ENCODE measurements around the gene DKK3. TPM values are rescaled to one million over a fixed set of nuclear protein-coding genes. Genes with fewer than 3 reads are reported as not detected.
A peak's percentile ranks its signal among the peaks of the same experiment; 100 is the strongest.

The DKK3 gene
- total RNA-seq, 1 experiment from 2014 or later = 3.1 TPM

DNA sequence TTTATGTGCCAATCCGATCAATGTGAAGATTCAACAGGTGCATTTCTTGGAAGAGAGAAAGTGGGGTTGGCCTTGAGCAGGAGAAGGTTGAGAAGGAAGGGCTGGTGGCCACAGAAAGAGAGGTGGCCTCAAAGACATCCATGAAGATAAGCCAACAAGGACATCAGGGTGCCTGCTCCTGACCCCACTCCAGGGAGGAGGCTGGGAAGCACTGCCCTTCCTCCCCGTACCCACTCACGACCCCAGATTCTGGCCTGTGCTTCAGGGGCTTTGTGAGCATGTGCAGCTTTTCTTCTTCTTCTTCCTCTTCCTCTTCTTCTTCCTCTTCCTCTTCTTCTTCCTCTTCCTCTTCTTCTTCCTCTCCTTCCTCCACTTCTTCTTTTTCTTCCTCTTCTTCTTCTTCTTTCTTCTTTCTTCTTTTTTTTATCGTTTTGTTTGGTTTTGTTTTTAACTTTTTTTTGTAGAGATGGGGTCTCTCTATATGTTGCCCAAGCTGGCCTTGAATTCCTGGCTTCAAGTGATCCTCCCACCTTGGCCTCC lies 30.3 kb downstream of the DKK3 start:
- no peak for DNase-seq (ENCODE audit: low read depth, low spot score)
- in situ Hi-C loops (cut with HindIII; ENCODE audit: low pct_unique_long_range_greater_than_20kb, low sequenced_read_pairs) = no loop called here

DNA sequence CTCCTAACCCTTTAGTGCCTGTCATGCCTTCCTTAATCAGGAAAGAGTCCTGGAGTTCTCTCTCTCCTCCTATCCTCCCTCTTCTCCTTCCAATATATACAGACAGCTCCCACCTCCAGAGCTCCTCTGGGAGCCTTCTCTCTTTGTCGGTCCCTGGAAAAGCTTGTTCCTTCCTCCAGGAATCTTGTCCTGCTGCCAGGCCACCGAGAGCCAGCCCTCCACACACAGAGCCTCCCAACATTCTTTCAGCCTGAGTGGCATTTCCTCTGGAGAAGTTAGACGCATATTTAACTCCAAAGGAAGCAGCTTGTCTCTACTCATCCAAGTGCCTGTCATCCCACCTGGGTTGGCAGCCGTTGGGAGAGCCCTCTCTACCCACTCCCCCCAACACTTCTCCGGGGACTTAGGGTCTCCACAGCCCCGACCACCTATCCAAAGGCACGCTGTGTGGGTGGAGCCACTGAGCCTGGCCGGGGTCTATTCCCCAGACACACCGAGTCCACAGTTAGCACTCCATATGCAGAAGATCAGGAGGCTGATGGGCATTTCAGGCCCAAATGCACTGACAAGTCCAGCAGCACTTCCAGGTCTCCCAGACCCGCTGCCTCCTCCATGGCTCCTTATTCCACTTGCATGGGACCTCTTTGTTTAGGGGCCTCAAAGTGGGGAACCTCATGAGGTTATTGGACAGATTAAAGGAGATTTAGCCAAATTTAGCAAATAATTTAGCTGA lies 31.1 kb downstream of the DKK3 start:
- in situ Hi-C loops (cut with HindIII; ENCODE audit: low pct_unique_long_range_greater_than_20kb, low sequenced_read_pairs) = no loop called here

DNA sequence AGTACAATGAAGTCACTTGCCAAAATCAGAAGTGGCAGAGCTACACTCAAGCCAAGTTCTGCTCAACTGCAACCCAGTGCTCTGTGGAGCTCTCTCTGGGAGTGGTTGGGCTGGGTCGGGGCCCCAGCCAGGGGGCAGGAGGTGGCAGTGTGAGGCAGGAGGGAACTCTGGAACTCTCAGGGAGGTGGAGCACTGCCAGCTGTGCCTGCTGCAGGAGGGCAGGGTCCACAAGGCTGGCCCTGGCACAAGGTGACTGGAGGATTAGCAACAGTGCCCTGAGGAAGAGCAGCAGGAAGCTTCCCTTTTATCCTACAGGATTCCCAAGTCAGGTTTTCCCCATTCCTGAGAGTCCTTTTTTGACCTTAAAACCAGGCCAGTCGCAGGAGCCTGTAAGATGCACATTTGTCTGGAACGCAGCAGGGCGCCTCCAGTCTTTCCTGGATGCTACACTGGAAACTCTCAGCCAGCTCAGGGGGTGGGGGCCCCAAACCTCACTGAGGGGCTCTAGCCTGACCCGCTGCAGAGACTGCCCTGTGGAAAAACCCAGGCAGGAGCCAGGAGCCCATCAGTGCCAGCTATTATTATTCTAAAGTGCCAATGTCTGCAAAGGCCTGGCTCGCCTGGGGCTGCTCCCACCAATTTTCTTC lies 31.8 kb downstream of the DKK3 start:
- in situ Hi-C loops (cut with HindIII; ENCODE audit: low pct_unique_long_range_greater_than_20kb, low sequenced_read_pairs) = no loop called here

More for the DNA sequence above, 31.1 kb downstream of the DKK3 start:
- peak; percentile 7 for DNase-seq (ENCODE audit: low read depth, low spot score)

DNA sequence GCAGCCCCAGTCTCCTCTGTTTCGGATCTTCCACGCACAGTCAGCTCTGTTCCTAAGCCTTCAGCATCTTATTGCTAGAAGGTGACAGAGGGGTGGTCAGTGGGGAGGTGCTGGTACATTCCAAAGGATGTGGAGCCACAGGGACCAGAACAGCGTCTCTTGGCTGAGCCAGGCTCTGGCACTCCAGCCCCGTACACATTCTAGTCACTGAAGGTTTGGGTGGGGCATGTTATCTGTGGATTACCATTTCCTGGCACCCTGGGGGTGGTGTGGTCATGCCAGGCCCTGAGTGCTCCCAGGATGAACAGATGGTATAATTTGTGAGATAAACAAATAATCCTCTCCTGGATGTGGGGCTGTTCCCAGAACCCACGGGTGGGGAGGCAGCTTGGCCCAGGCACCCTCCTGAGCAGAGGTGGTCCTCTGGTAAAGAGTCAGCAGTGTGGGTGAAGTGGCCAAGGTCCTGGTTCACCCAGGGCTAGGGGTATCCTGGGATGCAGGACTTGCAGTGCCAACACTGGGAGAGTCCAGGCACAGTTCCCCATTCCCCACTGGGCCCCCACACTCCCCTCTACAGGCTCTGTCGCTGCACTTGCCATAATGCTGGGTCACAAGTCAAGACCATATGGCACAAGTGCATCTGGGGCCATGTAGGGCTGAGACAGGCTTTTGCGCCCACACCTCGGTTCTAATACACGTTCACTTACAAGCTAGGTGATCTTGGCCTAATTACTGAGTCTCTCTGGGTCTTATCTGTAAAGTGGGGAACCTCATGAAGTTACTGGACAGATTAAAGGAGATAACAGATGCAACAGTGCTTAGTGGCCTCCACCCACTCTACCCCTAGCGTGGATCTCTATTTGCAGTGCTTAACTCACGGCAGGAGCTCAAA lies 33.0 kb downstream of the DKK3 start:
- in situ Hi-C loops (cut with HindIII; ENCODE audit: low pct_unique_long_range_greater_than_20kb, low sequenced_read_pairs) = no loop called here
- no peak for DNase-seq (ENCODE audit: low read depth, low spot score)

More for the DNA sequence above, 31.8 kb downstream of the DKK3 start:
- no peak for DNase-seq (ENCODE audit: low read depth, low spot score)

DNA sequence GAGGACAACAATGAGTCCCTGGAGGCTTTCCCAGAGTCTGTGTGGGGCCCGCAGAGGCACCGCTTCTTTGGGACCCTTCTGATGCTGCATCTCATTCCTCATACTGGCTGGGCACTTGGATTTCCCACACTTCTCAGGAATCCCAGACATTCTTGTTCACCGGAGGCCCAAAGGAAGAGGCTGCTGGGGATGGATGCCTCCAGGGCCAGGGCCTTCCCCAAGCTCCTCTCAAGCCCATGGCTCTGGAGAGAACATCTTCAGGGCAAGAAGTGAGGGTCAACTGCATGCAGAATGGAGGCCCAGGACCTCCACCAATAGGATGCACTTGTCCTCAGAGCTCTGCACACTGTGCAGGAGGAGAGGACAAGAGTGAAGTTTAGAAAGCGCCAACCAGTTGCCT lies 34.6 kb downstream of the DKK3 start:
- in situ Hi-C loops (cut with HindIII; ENCODE audit: low pct_unique_long_range_greater_than_20kb, low sequenced_read_pairs) = no loop called here
- no peak for DNase-seq (ENCODE audit: low read depth, low spot score)

DNA sequence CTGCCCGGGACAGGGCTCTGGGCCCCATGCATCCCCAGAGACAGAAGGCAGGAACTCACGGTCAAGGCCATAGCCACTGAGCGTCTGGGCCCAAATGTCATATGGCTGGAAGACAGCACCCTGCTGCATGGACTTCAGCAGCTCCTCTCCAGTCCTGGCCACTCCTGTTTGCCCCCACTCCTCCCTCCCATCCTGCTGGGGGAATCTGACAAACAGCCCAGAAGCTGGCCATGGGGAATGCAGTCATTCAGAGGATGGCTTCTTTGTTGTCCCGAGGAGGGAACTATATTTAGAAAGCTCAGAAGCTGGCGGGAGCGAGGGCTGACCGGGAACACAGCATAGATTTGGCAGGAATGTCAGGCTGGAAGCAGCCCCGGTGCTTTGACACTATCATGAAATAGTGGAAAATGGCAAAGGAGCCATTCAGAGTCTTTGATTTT lies 35.0 kb downstream of the DKK3 start:
- DNase-seq (ENCODE audit: low read depth, low spot score) = no peak
- in situ Hi-C loops (cut with HindIII; ENCODE audit: low pct_unique_long_range_greater_than_20kb, low sequenced_read_pairs) = no loop called here

DNA sequence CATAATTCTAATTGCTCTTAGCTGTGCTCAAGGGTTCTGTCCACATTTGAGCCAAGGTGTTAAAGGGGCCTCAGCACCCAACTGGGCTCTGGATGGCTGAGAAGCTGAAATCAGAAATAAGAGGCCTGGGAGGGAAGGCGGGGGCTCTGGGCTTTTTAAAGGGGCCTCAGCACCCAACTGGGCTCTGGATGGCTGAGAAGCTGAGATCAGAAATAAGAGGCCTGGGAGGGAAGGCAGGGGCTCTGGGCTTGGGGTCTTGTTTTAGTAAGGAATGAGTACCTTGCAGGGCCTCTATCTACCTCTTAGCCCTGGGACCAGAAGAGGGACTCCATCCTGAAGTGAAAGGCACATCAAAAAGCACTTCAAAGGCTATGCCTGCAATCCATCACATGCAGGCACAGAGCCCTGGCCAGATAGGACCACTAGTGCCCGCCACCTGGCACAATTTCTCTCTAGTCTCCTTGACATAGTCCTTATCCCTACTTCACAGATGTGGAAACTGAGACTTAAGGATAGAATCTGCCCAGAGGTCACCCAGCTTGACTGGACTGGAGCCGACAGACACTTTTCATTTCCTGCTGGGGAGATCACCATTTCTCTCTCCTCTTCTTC lies 35.6 kb downstream of the DKK3 start:
- no peak for DNase-seq (ENCODE audit: low read depth, low spot score)
- in situ Hi-C loops (cut with HindIII; ENCODE audit: low pct_unique_long_range_greater_than_20kb, low sequenced_read_pairs) = no loop called here

DNA sequence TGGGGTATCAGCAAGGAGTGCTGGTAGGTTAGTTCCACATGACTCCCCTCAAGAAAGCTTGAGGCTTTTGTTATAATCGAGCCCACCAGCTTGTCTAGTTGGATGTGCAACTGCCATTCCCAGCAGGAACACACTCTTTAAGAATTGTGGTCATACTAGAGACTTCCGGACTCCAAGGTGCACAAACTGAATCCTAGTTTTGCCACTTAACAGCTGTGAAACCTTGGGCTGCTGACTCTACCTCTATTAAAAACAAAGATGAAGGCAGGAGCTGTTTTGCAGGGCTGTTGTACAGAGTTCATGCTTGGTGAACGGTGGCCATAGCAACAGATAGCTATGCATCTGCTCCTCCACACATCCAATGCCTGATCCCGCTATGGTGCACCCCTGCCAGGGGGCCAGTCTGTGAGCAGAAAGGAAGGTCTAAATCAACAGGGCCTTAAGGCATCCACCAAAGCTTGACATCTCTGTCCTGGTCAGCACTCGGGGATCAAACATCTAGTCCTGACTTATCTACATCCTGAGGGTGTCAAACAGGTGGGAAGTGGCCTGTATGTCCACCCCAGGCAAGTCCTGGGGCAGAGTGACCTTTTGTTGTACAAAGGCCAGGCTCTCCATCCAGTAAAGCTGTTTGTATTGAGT lies 36.4 kb downstream of the DKK3 start:
- no peak for DNase-seq (ENCODE audit: low read depth, low spot score)
- in situ Hi-C loops (cut with HindIII; ENCODE audit: low pct_unique_long_range_greater_than_20kb, low sequenced_read_pairs) = no loop called here

DNA sequence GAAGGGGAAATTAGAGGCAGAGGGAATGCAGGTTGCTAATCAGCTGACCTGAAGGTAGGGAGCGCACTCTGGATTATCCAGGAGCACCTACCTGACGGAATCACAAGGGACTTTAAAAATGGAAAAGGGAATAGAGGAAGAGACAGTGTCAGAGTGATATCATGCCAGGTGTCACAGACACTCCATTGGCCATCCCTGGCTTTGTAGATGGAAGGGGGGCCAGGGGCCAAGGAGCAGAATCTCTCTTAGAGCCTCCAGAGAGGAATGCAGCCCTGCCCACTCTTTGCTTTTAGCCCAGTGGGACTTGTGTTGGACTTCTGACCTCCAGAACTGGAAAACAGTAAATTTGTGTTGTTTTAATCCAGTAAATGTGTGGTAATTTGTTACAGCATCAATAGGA lies 37.9 kb downstream of the DKK3 start:
- in situ Hi-C loops (cut with HindIII; ENCODE audit: low pct_unique_long_range_greater_than_20kb, low sequenced_read_pairs) = no loop called here
- no peak for DNase-seq (ENCODE audit: low read depth, low spot score)

DNA sequence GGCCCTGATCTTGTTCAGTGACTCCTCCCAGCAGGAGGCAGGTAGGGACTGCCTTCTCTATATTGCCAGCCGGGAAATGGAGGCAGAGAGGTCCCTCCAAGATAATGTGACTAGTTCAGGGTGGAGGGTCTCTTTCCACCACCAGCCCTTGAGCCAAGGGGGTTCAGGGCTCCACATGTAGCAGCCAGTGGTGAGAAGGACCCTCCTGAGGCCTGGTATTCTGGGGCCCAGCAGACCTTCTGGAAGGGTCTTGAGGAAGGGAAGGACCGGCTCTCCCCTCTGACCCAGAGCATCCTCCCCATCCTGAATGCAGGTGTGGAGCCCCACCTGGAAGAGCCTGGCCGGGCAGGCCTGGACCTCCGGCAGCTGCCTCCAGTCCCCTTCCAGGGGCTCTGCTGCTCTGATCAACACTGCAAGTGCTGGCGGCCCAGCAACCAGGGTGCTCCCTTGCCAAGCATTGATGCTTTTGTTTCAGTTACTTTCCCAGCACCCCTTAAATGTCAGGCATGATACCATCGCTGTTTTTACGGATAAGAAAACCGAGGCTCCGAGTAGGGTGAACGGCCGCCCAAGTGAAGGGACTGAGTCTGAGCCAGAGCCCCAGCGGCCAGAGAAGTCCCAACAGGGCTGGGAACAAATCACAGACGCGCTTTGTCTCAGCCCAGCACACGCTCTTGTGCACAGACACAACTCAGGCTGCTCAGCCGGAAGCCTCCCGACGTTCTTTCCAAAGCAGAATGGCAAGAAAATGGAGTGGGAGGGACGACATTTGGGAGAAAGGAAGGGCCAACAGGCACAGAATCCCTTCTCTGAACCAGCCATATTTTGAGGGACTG lies 38.8 kb downstream of the DKK3 start:
- no peak for DNase-seq (ENCODE audit: low read depth, low spot score)
- in situ Hi-C loops (cut with HindIII; ENCODE audit: low pct_unique_long_range_greater_than_20kb, low sequenced_read_pairs) = no loop called here

DNA sequence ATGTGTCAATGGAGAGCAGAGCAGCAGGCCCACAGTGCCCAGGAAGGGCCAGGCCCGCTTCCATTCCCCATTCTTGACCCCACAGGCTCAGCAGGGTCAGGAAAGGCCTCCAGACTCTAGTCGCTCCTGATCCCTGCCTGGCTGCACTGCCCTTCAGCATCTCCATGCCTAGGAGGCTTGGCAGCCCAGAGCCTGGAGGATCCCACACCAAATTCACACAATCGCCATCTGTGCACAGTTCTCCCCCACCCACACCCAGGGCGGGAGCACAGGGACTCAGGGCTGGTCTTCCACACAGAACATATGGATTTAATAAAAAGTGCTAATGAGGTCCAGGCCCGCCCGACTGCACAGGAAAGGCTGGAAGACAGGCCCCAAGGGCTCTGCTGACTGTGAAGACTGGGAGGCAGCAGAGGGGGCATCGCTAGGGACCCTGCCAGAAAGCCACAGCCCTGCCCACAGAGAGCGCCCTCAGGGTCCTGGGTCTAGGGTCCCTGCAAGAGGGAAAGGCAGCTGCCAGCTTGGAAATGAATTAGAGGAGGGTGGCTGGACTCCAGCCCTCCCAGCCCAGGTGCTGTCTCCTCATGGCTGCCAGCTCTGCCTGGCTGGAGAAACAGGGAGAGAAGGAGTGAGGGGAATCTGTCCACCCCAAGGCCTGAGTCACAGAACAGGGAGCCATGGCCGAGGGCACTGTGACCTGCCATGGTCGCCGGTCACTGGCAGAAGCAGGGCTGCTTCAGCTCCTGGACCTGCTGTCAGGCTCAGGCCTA lies 39.7 kb downstream of the DKK3 start:
- in situ Hi-C loops (cut with HindIII; ENCODE audit: low pct_unique_long_range_greater_than_20kb, low sequenced_read_pairs) = no loop called here
- DNase-seq (ENCODE audit: low read depth, low spot score) = no peak

DNA sequence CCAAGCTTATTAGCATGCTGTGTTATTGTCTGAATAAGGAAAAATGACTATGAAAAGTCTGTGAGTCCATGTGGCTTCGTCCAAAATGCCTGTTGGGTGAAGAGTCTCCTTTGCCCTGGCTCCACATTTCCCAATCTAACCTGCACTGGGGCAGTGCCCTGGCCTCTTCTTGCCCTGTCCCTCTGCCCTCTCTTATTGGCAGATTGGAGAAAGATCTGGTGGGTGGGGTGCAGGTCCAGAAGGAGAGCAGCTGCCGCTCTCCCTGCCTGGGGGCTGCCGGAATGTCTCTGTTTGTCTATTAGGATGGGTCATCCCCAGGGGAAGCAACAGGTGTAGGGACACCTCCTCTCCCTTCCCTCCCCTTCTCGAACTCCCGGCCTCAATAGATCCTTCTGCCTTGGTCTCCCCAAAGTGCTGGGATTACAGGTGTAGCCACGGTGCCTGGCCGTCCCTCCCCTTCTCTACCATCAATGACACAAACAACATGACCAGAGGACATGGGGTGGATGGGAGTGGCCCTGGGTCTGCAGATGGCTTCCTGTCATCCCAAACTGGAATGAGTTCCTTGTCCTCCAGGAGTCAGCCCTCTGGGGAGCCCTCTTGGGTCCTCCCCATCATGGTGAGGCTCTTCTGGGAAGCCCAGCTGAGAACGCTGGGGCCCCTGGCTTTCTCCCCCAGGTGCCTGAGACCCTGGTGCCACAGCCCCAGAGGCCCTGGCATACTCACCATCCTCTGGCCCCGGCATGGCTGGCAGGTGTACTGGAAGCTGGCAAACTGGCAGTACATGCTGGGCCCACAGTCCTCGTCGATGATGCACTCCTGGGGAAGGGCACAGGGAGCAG lies 40.5 kb downstream of the DKK3 start:
- in situ Hi-C loops (cut with HindIII; ENCODE audit: low pct_unique_long_range_greater_than_20kb, low sequenced_read_pairs) = no loop called here

DNA sequence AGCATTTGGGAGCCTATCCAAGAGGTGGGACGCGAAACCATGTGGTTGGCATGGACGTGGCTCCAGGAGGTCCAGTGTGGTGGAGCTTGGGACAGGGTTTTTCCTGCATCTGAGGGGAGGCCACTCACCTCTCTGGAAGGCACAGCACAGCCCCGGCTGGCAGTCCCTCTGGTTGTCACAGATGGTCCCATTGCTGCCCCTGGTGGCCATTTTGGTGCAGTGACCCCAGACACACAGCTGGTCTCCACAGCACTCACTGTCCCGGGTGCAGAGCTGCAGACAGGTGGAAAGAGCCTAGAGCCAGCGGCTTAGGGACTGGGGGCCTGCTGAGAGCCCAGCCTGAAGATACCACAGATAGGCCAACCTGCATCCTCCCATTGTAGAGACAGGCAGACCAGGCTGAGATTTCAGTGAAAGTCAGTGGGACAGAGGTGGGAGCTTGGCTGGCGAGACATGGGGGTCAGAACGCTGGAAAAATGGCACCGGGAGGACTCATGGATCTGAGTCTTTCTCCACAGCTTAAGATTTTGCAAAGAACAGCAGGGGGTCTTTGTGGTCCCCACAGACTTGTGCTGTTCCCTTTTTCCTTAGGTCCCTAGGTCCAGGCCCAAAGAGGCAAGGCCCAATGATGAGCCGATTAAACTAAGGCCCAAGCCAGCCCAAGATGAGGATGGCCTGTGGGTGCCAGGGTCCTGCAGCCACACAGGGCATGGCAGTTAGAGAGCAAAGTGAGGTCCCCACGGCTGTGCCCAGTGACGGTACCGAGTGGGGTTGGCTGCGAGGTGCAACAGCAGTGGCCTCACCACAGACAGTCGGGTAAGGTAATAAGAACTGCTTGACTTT lies 41.4 kb downstream of the DKK3 start:
- peak; percentile 80 for DNase-seq (ENCODE audit: low read depth, low spot score)
- in situ Hi-C loops (cut with HindIII; ENCODE audit: low pct_unique_long_range_greater_than_20kb, low sequenced_read_pairs) = no loop called here

More for the DNA sequence above, 40.5 kb downstream of the DKK3 start:
- no peak for DNase-seq (ENCODE audit: low read depth, low spot score)

DNA sequence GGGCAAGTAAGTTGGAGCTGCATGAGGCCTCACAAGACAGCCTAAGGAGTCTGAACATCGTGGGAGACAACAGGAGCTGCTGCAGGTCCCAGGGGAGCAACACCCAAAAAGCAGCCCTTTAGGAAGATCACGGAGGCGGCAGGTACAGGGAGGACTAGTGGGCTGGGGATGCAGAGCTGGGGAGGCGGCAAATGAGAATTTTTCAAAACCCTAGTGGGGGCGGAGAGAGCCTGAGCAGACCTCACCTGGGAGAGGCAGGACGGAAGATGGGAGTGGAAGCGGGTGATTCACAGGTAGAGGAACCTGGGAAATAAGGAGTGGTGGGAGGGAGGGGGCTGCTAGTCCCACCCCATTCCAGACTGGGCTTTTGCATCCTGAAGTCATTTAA lies 42.1 kb downstream of the DKK3 start:
- no peak for DNase-seq (ENCODE audit: low read depth, low spot score)
- in situ Hi-C loops (cut with HindIII; ENCODE audit: low pct_unique_long_range_greater_than_20kb, low sequenced_read_pairs) = no loop called here

Data from SK-MEL-5 (cell line).